HEK293 (cell line): ENCODE results near the gene CABCOCO1.
A peak's percentile ranks its signal among the peaks of the same experiment; 100 is the strongest.

Source experiments
- BCL11A ChIP-seq: fragments of 450-650 bp; formaldehyde crosslinking; IDR thresholded peaks from 2 replicates; pipeline ENCODE4 v1.5.1; 2016; ENCODE audit warnings: low read depth, missing biosample characterization, missing genetic modification characterization
- GFI1B ChIP-seq: fragments of 450-650 bp; formaldehyde crosslinking; IDR thresholded peaks from 2 replicates; pipeline ENCODE4 v1.5.1; 2016; ENCODE audit warnings: missing biosample characterization, missing genetic modification characterization
- GLI2 ChIP-seq: fragments of 450-650 bp; formaldehyde crosslinking; IDR thresholded peaks from 2 replicates; pipeline ENCODE4; 2017; ENCODE audit warnings: missing biosample characterization, missing genetic modification characterization, low read depth, borderline replicate concordance
- HOXA7 ChIP-seq: sonication (generic); formaldehyde crosslinking; IDR thresholded peaks from 2 replicates; pipeline ENCODE4 v1.8.1; 2022; ENCODE audit warnings: missing genetic modification reagents, borderline replicate concordance
- KLF7 ChIP-seq: fragments of 450-650 bp; formaldehyde crosslinking; IDR thresholded peaks from 2 replicates; pipeline ENCODE4 v1.5.1; 2016; ENCODE audit warnings: missing biosample characterization, missing genetic modification characterization, borderline replicate concordance
- SCRT2 ChIP-seq: fragments of 450-650 bp; formaldehyde crosslinking; IDR thresholded peaks from 2 replicates; pipeline ENCODE4 v1.5.1; 2016; ENCODE audit warnings: missing biosample characterization, missing genetic modification characterization
- SETDB1 ChIP-seq: IDR thresholded peaks from one replicate; pipeline ENCODE4 v1.6.1; 2017; ENCODE audit warnings: mild to moderate bottlenecking, low read length, moderate library complexity, mixed read lengths; ENCODE audit not compliant: insufficient read length
- TRIM28 ChIP-seq: IDR thresholded peaks from 2 replicates; pipeline ENCODE4 v1.6.1; 2011; ENCODE audit warnings: low read length, control low read depth, borderline replicate concordance
- ZFHX2 ChIP-seq: fragments of 450-650 bp; formaldehyde crosslinking; conservative IDR thresholded peaks from 2 replicates; pipeline ENCODE4 v1.5.1; 2016; ENCODE audit warnings: missing biosample characterization, missing genetic modification characterization
- ZNF132 ChIP-seq: fragments of 450-650 bp; formaldehyde crosslinking; IDR thresholded peaks from 2 replicates; pipeline ENCODE4 v1.5.1; 2017; ENCODE audit warnings: missing biosample characterization, missing genetic modification characterization, borderline replicate concordance
- ZNF184 ChIP-seq: fragments of 450-650 bp; IDR thresholded peaks from 2 replicates; pipeline ENCODE4 v1.5.1; 2018; ENCODE audit warnings: missing biosample characterization, mild to moderate bottlenecking, missing genetic modification characterization
- ZNF335 ChIP-seq: fragments of 450-650 bp; formaldehyde crosslinking; conservative IDR thresholded peaks from 2 replicates; pipeline ENCODE4 v1.5.1; 2016; ENCODE audit warnings: missing biosample characterization, missing genetic modification characterization
- ZNF514 ChIP-seq: fragments of 450-650 bp; formaldehyde crosslinking; IDR thresholded peaks from 2 replicates; pipeline ENCODE4 v1.5.1; 2016; ENCODE audit warnings: missing biosample characterization, missing genetic modification characterization
- ZNF548 ChIP-seq: fragments of 450-650 bp; formaldehyde crosslinking; IDR thresholded peaks from 2 replicates; pipeline ENCODE4 v1.5.1; 2016; ENCODE audit warnings: missing biosample characterization, missing genetic modification characterization
- ZNF600 ChIP-seq: fragments of 450-650 bp; formaldehyde crosslinking; IDR thresholded peaks from 2 replicates; pipeline ENCODE4 v1.5.1; 2016; ENCODE audit warnings: missing biosample characterization, missing genetic modification characterization
- ZNF701 ChIP-seq: fragments of 450-650 bp; formaldehyde crosslinking; IDR thresholded peaks from 2 replicates; pipeline ENCODE4 v1.5.1; 2016; ENCODE audit warnings: missing biosample characterization, missing genetic modification characterization
- ZNF777 ChIP-seq: fragments of 450-650 bp; formaldehyde crosslinking; IDR thresholded peaks from 2 replicates; pipeline ENCODE4 v1.5.1; 2017; ENCODE audit warnings: missing biosample characterization, missing genetic modification characterization, borderline replicate concordance
- TF ChIP-seq, protein P1 (sequence below): fragments of 450-650 bp; formaldehyde crosslinking; IDR thresholded peaks from 2 replicates; pipeline ENCODE4 v1.5.1; 2017; ENCODE audit warnings: missing biosample characterization, missing genetic modification characterization
- TF ChIP-seq, protein P2 (sequence below): fragments of 450-650 bp; formaldehyde crosslinking; IDR thresholded peaks from 2 replicates; pipeline ENCODE4; 2016; ENCODE audit warnings: missing biosample characterization, missing genetic modification characterization
- TF ChIP-seq, protein P3 (sequence below): fragments of 450-650 bp; formaldehyde crosslinking; IDR thresholded peaks from 2 replicates; pipeline ENCODE4 v1.5.1; 2016; ENCODE audit warnings: missing biosample characterization, missing genetic modification characterization
- TF ChIP-seq, protein P4 (sequence below): fragments of 450-650 bp; formaldehyde crosslinking; IDR thresholded peaks from 2 replicates; pipeline ENCODE4 v1.5.1; 2016; ENCODE audit warnings: missing biosample characterization, missing genetic modification characterization
- TF ChIP-seq, protein P5 (sequence below): fragments of 450-650 bp; formaldehyde crosslinking; IDR thresholded peaks from 2 replicates; pipeline ENCODE4 v1.5.1; 2016; ENCODE audit warnings: missing biosample characterization, missing genetic modification characterization, low read depth
- TF ChIP-seq, protein P6 (sequence below): fragments of 450-650 bp; formaldehyde crosslinking; IDR thresholded peaks from 2 replicates; pipeline ENCODE4 v1.5.1; 2017; ENCODE audit warnings: missing biosample characterization, missing genetic modification characterization
- TF ChIP-seq, protein P7 (sequence below): fragments of 450-650 bp; formaldehyde crosslinking; optimal IDR thresholded peaks from 2 replicates; pipeline ENCODE3; 2016; ENCODE audit warnings: missing biosample characterization, mild to moderate bottlenecking, missing genetic modification characterization
- TF ChIP-seq, protein P8 (sequence below): fragments of 450-650 bp; formaldehyde crosslinking; IDR thresholded peaks from 2 replicates; pipeline ENCODE4 v1.5.1; 2017; ENCODE audit warnings: missing biosample characterization, missing genetic modification characterization

Gene CABCOCO1

DNA sequence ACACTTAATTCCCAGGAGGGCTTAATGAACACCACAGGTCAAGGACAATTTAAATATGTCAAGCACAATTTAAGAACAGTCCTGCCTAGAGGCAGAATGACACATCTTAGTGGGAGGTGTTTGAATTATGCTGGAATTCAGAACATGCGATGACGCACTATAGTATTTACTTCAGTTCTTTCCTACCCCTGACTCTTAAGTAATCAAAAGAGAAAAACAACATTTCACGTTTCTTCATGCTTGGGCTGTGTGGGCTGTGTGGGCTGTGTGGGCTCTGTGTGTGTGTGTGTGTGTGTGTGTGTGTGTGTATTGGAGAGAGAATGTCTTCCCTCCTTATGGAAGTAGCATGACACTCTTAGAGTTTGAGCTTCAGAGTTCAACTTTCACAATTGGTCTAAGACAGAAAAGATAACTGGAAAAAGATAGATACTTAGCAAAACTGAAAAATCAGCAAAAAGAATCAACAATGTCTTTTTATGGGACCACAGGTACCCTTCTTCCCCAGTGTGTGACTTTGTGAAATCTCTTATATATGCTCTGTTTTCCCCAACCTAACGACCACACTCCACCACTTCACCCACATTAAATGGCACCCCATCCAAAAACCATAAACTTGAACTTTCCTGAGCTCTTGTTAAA lies 33.7 kb upstream of the CABCOCO1 start (continued):
- TF ChIP-seq HOXA7 (CRISPR knock-in tag) (no peak), GFI1B (tag by site-specific recombination) (no peak), GLI2 (tag by site-specific recombination) (no peak), ZNF701 (no peak), ZNF600 (tag by site-specific recombination) (peak; percentile 45; the same call in 1 of the 2 replicates), ZNF548 (no peak), ZNF184 (tag by site-specific recombination) (no peak), ZNF514 (tag by site-specific recombination) (no peak), ZFHX2 (tag by site-specific recombination) (peak; percentile 97), BCL11A (tag by site-specific recombination) (no peak), KLF7 (tag by site-specific recombination) (no peak), TRIM28 (no peak), ZNF335 (no peak), SETDB1 (no peak), ZNF777 (no peak), ZNF132 (tag by site-specific recombination) (no peak), SCRT2 (tag by site-specific recombination) (no peak)
- TF ChIP-seq, protein P1, sequence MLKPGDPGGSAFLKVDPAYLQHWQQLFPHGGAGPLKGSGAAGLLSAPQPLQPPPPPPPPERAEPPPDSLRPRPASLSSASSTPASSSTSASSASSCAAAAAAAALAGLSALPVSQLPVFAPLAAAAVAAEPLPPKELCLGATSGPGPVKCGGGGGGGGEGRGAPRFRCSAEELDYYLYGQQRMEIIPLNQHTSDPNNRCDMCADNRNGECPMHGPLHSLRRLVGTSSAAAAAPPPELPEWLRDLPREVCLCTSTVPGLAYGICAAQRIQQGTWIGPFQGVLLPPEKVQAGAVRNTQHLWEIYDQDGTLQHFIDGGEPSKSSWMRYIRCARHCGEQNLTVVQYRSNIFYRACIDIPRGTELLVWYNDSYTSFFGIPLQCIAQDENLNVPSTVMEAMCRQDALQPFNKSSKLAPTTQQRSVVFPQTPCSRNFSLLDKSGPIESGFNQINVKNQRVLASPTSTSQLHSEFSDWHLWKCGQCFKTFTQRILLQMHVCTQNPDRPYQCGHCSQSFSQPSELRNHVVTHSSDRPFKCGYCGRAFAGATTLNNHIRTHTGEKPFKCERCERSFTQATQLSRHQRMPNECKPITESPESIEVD (tag by site-specific recombination) = peak; percentile 29
- TF ChIP-seq, protein P2, sequence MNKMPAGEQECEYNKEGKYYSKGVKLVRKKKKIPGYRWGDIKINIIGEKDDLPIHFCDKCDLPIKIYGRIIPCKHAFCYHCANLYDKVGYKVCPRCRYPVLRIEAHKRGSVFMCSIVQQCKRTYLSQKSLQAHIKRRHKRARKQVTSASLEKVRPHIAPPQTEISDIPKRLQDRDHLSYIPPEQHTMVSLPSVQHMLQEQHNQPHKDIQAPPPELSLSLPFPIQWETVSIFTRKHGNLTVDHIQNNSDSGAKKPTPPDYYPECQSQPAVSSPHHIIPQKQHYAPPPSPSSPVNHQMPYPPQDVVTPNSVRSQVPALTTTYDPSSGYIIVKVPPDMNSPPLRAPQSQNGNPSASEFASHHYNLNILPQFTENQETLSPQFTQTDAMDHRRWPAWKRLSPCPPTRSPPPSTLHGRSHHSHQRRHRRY (tag by site-specific recombination) = no peak
- TF ChIP-seq, protein P3, sequence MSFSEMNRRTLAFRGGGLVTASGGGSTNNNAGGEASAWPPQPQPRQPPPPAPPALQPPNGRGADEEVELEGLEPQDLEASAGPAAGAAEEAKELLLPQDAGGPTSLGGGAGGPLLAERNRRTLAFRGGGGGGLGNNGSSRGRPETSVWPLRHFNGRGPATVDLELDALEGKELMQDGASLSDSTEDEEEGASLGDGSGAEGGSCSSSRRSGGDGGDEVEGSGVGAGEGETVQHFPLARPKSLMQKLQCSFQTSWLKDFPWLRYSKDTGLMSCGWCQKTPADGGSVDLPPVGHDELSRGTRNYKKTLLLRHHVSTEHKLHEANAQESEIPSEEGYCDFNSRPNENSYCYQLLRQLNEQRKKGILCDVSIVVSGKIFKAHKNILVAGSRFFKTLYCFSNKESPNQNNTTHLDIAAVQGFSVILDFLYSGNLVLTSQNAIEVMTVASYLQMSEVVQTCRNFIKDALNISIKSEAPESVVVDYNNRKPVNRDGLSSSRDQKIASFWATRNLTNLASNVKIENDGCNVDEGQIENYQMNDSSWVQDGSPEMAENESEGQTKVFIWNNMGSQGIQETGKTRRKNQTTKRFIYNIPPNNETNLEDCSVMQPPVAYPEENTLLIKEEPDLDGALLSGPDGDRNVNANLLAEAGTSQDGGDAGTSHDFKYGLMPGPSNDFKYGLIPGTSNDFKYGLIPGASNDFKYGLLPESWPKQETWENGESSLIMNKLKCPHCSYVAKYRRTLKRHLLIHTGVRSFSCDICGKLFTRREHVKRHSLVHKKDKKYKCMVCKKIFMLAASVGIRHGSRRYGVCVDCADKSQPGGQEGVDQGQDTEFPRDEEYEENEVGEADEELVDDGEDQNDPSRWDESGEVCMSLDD (tag by site-specific recombination) = no peak
- TF ChIP-seq, protein P4, sequence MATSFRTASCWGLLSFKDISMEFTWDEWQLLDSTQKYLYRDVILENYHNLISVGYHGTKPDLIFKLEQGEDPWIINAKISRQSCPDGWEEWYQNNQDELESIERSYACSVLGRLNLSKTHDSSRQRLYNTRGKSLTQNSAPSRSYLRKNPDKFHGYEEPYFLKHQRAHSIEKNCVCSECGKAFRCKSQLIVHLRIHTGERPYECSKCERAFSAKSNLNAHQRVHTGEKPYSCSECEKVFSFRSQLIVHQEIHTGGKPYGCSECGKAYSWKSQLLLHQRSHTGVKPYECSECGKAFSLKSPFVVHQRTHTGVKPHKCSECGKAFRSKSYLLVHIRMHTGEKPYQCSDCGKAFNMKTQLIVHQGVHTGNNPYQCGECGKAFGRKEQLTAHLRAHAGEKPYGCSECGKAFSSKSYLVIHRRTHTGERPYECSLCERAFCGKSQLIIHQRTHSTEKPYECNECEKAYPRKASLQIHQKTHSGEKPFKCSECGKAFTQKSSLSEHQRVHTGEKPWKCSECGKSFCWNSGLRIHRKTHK (tag by site-specific recombination) = no peak
- TF ChIP-seq, protein P5, sequence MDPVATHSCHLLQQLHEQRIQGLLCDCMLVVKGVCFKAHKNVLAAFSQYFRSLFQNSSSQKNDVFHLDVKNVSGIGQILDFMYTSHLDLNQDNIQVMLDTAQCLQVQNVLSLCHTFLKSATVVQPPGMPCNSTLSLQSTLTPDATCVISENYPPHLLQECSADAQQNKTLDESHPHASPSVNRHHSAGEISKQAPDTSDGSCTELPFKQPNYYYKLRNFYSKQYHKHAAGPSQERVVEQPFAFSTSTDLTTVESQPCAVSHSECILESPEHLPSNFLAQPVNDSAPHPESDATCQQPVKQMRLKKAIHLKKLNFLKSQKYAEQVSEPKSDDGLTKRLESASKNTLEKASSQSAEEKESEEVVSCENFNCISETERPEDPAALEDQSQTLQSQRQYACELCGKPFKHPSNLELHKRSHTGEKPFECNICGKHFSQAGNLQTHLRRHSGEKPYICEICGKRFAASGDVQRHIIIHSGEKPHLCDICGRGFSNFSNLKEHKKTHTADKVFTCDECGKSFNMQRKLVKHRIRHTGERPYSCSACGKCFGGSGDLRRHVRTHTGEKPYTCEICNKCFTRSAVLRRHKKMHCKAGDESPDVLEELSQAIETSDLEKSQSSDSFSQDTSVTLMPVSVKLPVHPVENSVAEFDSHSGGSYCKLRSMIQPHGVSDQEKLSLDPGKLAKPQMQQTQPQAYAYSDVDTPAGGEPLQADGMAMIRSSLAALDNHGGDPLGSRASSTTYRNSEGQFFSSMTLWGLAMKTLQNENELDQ (tag by site-specific recombination) = no peak
- TF ChIP-seq, protein P6, sequence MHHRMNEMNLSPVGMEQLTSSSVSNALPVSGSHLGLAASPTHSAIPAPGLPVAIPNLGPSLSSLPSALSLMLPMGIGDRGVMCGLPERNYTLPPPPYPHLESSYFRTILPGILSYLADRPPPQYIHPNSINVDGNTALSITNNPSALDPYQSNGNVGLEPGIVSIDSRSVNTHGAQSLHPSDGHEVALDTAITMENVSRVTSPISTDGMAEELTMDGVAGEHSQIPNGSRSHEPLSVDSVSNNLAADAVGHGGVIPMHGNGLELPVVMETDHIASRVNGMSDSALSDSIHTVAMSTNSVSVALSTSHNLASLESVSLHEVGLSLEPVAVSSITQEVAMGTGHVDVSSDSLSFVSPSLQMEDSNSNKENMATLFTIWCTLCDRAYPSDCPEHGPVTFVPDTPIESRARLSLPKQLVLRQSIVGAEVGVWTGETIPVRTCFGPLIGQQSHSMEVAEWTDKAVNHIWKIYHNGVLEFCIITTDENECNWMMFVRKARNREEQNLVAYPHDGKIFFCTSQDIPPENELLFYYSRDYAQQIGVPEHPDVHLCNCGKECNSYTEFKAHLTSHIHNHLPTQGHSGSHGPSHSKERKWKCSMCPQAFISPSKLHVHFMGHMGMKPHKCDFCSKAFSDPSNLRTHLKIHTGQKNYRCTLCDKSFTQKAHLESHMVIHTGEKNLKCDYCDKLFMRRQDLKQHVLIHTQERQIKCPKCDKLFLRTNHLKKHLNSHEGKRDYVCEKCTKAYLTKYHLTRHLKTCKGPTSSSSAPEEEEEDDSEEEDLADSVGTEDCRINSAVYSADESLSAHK (tag by site-specific recombination) = no peak
- TF ChIP-seq, protein P7, sequence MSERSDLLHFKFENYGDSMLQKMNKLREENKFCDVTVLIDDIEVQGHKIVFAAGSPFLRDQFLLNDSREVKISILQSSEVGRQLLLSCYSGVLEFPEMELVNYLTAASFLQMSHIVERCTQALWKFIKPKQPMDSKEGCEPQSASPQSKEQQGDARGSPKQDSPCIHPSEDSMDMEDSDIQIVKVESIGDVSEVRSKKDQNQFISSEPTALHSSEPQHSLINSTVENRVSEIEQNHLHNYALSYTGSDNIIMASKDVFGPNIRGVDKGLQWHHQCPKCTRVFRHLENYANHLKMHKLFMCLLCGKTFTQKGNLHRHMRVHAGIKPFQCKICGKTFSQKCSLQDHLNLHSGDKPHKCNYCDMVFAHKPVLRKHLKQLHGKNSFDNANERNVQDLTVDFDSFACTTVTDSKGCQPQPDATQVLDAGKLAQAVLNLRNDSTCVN (tag by site-specific recombination) = no peak
- TF ChIP-seq, protein P8, sequence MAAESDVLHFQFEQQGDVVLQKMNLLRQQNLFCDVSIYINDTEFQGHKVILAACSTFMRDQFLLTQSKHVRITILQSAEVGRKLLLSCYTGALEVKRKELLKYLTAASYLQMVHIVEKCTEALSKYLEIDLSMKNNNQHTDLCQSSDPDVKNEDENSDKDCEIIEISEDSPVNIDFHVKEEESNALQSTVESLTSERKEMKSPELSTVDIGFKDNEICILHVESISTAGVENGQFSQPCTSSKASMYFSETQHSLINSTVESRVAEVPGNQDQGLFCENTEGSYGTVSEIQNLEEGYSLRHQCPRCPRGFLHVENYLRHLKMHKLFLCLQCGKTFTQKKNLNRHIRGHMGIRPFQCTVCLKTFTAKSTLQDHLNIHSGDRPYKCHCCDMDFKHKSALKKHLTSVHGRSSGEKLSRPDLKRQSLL (tag by site-specific recombination) = no peak
